ENCODE measurements around the gene GATAD2A. TPM values are rescaled to one million over a fixed set of nuclear protein-coding genes. Genes with fewer than 3 reads are reported as not detected.
A peak's percentile ranks its signal among the peaks of the same experiment; 100 is the strongest.

The GATAD2A gene
- total RNA-seq, 2 donors from 2014 or later: 100 to 126 TPM

DNA sequence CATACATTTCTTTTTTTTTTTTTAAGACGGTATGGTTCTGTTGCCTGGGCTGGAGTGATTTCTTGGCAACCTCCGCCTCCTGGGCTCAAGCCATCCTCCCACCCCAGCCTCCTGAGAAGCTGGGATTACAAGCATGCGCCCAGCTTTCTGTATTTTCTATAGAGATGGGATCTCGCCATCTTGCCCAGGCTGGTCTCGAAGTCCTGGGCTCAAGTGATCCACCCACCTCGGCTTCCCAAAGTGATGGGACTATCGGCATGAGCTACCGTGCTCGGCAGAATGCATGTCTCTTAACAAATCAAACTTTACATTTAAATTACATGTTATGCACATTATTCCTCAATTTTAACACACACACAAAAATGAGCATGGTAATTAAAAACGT, 111.8 kb downstream of the GATAD2A start:
- H3K27ac Mint-ChIP-seq: peak overlapping the region; percentile 65
- peak overlapping the region; percentile 93 to 96 for H3K4me3 Mint-ChIP-seq
- peaks cover 8 to 21% of the 10 kb centered on the region in 2 donors for H3K36me3 Mint-ChIP-seq (ENCODE audit: insufficient read depth in 2 of 2)
- H3K9me3 Mint-ChIP-seq: no peaks in the 10 kb centered on the region
- DNase-seq (no peak), ATAC-seq (replicated peaks in 1 of 2) (no peak)
- no peaks in the 10 kb centered on the region for H3K27me3 Mint-ChIP-seq (ENCODE audit: low read depth)
- peaks cover 45% of the 10 kb centered on the region for H3K4me1 Mint-ChIP-seq (ENCODE audit: low read depth)

DNA sequence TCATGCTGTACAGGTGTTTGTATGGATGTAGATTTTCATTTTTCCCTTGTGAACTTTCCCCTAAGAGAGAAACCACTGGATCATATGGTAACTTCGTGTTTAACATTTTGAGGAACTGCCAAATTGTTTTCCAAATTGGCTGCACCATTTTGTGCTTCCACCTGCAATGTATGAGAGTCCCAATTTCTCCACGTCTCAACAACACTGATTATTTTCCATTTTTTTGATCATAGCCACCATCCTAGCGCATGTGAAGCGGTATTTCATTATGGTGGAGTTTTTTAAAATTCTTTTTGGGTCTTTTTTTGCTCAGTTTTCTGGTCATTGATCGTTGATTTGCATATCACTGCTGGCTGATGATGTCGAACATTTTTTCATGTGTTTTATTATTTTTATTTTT, 115.5 kb downstream of the GATAD2A start:
- H3K27me3 Mint-ChIP-seq (ENCODE audit: low read depth): no peaks in the 10 kb centered on the region
- ATAC-seq (replicated peaks in 1 of 2): no peak
- H3K9me3 Mint-ChIP-seq: no peaks in the 10 kb centered on the region
- no peak overlapping the region for H3K4me3 Mint-ChIP-seq
- peak overlapping the region; percentile 27 for H3K27ac Mint-ChIP-seq
- no peak for DNase-seq
- peaks cover 54% of the 10 kb centered on the region for H3K4me1 Mint-ChIP-seq (ENCODE audit: low read depth)
- H3K36me3 Mint-ChIP-seq (ENCODE audit: insufficient read depth in 2 of 2): peaks cover 8 to 21% of the 10 kb centered on the region in 2 donors

DNA sequence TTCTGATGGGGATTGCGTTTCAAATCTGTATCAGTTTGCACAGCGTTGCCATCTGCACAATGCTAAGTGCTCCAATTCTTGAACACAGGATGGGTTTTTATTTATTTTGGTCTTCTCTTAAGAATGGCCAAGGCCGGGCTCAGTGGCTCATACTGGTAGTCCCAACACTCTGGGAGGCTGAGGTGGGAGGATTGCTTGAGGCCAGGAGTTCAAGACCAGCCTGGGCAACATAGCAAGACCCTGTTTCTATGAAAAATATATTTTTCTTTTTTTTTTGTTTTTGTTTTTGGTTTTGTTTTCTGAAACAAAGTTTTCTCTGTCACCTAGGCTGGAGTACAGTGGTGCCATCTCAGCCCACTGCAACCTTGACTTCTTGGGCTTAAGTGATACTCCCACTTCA, 117.7 kb downstream of the GATAD2A start:
- H3K27ac Mint-ChIP-seq: no peak overlapping the region
- no peaks in the 10 kb centered on the region for H3K9me3 Mint-ChIP-seq

DNA sequence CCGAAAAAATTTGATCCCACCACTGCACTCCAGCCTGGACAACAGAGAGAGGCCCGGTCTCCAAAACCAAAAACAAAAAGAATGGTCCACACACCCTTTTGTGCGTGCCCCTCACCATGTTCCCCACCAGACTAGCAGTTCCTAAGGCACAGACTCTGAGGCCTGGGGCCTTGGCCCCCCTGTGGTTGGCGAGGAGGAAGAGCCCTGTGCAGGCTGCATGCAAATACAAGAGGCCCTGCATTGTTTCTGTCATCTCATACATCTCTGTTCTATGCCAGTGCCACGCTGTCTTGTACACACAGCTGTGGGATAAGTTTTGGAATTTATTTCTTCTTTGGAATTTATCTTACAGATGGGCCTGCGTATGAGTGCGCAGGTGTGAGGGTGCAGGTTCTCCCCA, 118.6 kb downstream of the GATAD2A start:
- no peak for ATAC-seq (replicated peaks in 1 of 2)

More for the DNA sequence above, 117.7 kb downstream of the GATAD2A start:
- H3K36me3 Mint-ChIP-seq (ENCODE audit: insufficient read depth in 2 of 2): peaks cover 8 to 21% of the 10 kb centered on the region in 2 donors
- H3K27me3 Mint-ChIP-seq (ENCODE audit: low read depth): no peaks in the 10 kb centered on the region
- ATAC-seq (replicated peaks in 1 of 2) (no peak), DNase-seq (no peak)
- H3K4me1 Mint-ChIP-seq (ENCODE audit: low read depth): peaks cover 43% of the 10 kb centered on the region
- H3K4me3 Mint-ChIP-seq: no peak overlapping the region

DNA sequence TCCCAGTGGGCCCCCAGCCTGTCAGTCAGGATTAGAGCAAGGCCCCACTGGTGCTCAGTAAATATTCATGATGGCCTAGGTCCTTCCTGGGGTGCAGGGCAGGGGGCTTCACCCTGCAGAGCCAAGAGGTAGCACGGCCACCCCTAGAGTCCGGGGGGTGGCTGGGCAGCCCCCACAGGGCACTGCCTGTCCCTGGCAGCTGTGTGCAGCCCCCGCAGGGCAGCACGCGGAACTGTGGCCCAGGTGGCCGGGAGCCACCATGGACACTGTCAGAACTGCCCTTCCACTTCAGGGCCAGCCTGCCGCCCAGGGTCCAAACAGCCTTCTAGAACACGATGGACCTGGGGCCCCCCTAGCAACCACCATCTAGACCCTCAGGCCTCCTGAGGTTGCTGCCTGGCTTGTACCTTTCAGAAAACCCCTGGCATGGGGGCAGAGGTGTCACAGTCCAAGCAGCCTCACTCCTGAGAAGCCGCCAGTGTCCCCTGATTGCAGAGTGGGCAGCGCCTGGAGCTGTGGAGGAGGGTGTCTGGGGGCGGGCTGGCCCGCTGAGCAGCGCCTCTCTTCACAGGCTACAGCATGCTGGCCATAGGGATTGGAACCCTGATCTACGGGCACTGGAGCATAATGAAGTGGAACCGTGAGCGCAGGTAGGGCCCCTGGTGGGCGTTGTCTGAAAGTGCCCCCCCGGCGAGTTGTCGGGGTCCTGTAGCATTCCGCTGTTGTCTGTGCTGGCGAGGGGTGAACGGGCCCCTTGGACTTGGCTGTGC, 120.3 kb downstream of the GATAD2A start:
- Mint-ChIP-seq H3K4me1 (ENCODE audit: low read depth) (peaks cover 26% of the 10 kb centered on the region), H3K4me3 (no peak overlapping the region), H3K9me3 (no peaks in the 10 kb centered on the region), H3K36me3 (ENCODE audit: insufficient read depth in 2 of 2) (peaks cover 2 to 5% of the 10 kb centered on the region in 2 donors), H3K27ac (no peak overlapping the region), H3K27me3 (ENCODE audit: low read depth) (no peaks in the 10 kb centered on the region)
- DNase-seq: no peak
- peak in 1 of 2 donors; percentile 7 for ATAC-seq (replicated peaks in 1 of 2)

More for the DNA sequence above, 118.6 kb downstream of the GATAD2A start:
- Mint-ChIP-seq H3K4me1 (ENCODE audit: low read depth) (peaks cover 41% of the 10 kb centered on the region), H3K4me3 (no peak overlapping the region), H3K9me3 (no peaks in the 10 kb centered on the region), H3K27ac (no peak overlapping the region), H3K27me3 (ENCODE audit: low read depth) (no peaks in the 10 kb centered on the region), H3K36me3 (ENCODE audit: insufficient read depth in 2 of 2) (peaks cover 8 to 20% of the 10 kb centered on the region in 2 donors)
- no peak for DNase-seq

DNA sequence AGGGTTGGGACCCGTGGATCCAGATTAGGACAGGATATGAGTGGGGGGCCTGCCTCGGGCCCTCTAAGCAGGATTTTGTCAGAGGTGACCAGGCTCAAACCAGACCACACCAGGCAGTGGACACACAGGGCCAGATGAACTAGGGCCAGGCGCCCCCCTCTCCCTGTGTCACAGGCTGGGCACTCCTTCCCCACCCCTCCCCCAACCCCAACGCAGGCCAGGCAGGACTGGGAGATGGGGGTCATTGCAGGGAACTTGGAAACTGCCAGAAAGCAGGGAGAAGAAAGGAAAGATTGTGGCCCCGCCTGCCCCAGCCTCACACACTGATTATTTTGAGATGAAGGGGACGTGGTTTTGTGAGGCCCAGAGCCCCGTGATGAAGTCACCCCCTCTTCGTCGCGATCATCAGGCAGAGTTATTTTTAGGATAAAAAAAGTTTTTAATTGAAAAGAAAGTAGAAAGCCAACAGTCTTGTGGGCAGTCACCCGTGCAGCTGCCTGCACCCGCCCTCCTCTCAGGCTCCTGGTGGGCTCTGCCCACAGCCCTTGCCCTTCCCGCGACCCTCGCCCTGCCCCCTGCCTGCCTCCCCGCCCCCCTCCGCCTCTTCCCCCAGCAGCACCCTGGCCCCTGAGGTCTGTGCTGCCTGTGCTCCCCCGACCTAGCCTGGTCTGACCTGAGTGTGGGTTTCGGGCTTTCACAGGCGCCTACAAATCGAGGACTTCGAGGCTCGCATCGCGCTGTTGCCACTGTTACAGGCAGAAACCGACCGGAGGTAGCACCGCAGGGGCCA, 121.3 kb downstream of the GATAD2A start:
- peak overlapping the region; percentile 46 for H3K27ac Mint-ChIP-seq
- no peak overlapping the region for H3K4me3 Mint-ChIP-seq
- no peaks in the 10 kb centered on the region for H3K9me3 Mint-ChIP-seq
- DNase-seq (no peak), ATAC-seq (replicated peaks in 1 of 2) (no peak)
- no peaks in the 10 kb centered on the region for H3K27me3 Mint-ChIP-seq (ENCODE audit: low read depth)
- peaks cover 18% of the 10 kb centered on the region for H3K4me1 Mint-ChIP-seq (ENCODE audit: low read depth)
- H3K36me3 Mint-ChIP-seq (ENCODE audit: insufficient read depth in 2 of 2): peaks cover 0 to 2% of the 10 kb centered on the region in 2 donors

DNA sequence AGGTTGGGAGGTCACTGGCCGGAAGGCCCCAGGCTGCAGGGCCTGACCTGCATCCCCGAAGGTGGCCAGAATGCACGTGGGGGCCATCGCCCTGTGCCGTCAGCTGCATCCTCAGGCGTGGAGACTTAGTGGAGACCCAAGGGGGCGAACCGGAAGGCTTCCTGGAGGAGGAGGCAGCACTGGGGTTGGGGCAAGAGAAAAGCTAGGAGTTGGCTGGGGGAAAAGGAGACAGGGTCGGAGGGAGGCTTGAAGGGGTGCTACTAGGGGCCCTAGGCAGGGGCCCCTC, 121.8 kb downstream of the GATAD2A start:
- no peak overlapping the region for H3K4me3 Mint-ChIP-seq
- no peak overlapping the region for H3K27ac Mint-ChIP-seq
- H3K27me3 Mint-ChIP-seq (ENCODE audit: low read depth): no peaks in the 10 kb centered on the region
- DNase-seq: no peak
- no peaks in the 10 kb centered on the region for H3K9me3 Mint-ChIP-seq
- peaks cover 18% of the 10 kb centered on the region for H3K4me1 Mint-ChIP-seq (ENCODE audit: low read depth)
- no peak for ATAC-seq (replicated peaks in 1 of 2)
- peaks cover 0 to 6% of the 10 kb centered on the region in 2 donors for H3K36me3 Mint-ChIP-seq (ENCODE audit: insufficient read depth in 2 of 2)

DNA sequence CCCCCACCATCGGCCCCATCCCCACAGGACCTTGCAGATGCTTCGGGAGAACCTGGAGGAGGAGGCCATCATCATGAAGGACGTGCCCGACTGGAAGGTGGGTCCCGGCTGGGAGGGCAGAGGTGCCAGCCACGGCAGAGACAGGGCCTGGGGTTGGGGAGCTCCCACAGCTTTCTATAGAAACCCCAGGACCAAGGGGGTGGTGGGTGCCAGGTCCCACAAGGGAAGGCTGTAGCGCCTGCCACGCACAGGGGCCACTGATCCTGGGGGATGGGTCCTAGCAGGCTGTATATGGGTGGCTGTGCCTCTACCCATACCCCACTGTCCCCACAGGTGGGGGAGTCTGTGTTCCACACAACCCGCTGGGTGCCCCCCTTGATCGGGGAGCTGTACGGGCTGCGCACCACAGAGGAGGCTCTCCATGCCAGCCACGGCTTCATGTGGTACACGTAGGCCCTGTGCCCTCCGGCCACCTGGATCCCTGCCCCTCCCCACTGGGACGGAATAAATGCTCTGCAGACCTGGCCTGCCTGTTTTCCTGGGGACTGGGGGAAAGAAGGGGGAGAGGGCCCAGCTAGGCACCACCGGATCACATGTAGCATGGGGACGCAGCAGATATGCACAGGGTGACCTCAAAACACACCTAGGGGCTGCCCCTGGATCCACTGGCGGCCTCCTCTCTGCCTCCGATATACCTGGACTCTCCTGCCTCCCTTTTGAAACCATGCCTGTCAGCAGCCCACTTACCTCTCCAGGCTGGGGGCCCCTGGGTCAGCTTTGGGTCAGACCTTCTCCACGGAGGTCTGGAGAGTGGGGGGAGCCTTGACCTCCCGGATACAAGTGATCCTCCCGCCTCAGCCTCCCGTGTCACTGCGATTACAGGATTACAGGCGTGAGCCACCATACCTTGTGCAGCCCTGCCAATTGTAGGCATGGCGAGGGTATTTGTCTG, 122.5 kb downstream of the GATAD2A start:
- H3K9me3 Mint-ChIP-seq: no peaks in the 10 kb centered on the region
- no peak for ATAC-seq (replicated peaks in 1 of 2)
- peaks cover 0 to 6% of the 10 kb centered on the region in 2 donors for H3K36me3 Mint-ChIP-seq (ENCODE audit: insufficient read depth in 2 of 2)
- H3K4me1 Mint-ChIP-seq (ENCODE audit: low read depth): peaks cover 14% of the 10 kb centered on the region
- no peaks in the 10 kb centered on the region for H3K27me3 Mint-ChIP-seq (ENCODE audit: low read depth)
- H3K27ac Mint-ChIP-seq: no peak overlapping the region
- no peak for DNase-seq
- H3K4me3 Mint-ChIP-seq: no peak overlapping the region

DNA sequence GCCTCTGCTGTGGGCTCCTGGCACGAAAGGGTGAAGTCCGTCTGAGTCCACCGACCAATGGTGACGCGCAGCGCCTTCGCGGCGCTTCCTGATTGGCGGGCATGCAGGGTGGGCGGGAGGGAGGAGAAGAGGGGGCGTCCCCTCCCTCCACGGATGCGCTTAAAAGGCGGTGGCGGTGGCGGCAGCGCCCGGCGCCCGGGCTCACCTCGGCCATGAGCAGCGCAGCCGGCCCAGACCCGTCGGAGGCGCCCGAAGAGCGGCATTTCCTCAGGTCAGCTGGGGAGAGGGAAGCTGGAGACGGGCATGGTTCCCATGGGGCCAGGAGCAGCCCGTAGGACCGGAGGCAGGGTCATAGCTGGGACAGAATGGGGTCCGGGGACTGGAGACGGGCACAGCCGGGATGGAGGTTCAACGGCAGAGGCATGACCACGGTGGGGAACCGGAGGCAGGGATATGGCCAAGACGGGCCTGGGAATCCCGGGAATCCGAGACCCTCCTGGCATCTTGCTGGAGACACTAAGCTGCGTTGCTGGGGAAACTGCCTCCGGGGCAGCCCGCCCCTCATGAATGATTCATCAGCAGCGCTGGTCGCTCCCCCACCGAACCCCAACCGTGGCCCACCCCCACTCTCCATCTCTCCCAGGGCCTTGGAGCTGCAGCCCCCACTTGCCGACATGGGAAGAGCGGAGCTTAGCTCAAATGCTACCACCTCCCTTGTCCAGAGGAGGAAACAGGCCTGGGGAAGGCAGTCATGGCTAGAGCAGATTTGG, 123.4 kb downstream of the GATAD2A start, which contains the start of gene YJEFN3:
TSS of gene YJEFN3 (plus strand) at position 191 of the 770 bp plus-strand sequence. CDS start at position 213, 22 bp downstream.
- Mint-ChIP-seq H3K4me1 (ENCODE audit: low read depth) (peaks cover 12% of the 10 kb centered on the region), H3K27me3 (ENCODE audit: low read depth) (no peaks in the 10 kb centered on the region), H3K9me3 (no peaks in the 10 kb centered on the region), H3K36me3 (ENCODE audit: insufficient read depth in 2 of 2) (peaks cover 0 to 6% of the 10 kb centered on the region in 2 donors), H3K4me3 (no peak within 1 kb of the TSS), H3K27ac (no peak within 1 kb of the TSS)
- DNase-seq (no peak), ATAC-seq (replicated peaks in 1 of 2) (no peak)

DNA sequence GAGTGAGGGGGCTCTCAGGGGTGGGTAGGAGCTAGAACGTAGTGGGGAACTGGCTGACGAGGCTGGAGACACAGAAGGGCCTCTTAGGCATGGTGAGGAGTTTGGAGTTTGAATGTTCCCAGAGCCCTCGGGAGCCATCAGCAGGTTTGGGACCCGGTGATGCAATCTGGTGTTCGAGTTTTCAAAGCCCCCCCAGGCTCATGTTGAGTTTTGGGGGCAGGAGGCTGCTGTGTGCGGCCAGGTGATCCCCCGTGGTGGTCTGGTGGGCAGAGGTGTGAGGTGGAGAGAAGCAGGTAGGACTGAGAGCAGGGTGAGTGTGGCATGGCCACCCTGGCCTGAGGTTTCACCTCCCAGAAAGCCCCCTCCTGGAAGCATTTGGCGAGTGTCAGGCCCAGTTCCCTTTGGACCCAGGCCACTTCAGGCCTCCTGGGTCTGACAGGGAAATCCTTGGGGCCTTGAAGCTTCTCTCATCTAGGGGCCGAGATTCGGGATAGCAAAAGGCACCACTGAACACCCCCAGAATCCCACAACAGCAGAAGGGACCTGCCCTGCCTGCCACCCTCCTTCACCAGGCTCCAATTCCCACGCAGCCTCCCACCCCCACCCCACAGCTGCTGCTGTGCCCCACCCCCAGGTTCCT, 124.4 kb downstream of the GATAD2A start:
- H3K36me3 Mint-ChIP-seq (ENCODE audit: insufficient read depth in 2 of 2): peaks cover 0 to 6% of the 10 kb centered on the region in 2 donors
- peaks cover 12% of the 10 kb centered on the region for H3K4me1 Mint-ChIP-seq (ENCODE audit: low read depth)
- H3K9me3 Mint-ChIP-seq: no peaks in the 10 kb centered on the region
- no peaks in the 10 kb centered on the region for H3K27me3 Mint-ChIP-seq (ENCODE audit: low read depth)
- no peak overlapping the region for H3K27ac Mint-ChIP-seq
- no peak for ATAC-seq (replicated peaks in 1 of 2)
- H3K4me3 Mint-ChIP-seq: no peak overlapping the region
- no peak for DNase-seq

DNA sequence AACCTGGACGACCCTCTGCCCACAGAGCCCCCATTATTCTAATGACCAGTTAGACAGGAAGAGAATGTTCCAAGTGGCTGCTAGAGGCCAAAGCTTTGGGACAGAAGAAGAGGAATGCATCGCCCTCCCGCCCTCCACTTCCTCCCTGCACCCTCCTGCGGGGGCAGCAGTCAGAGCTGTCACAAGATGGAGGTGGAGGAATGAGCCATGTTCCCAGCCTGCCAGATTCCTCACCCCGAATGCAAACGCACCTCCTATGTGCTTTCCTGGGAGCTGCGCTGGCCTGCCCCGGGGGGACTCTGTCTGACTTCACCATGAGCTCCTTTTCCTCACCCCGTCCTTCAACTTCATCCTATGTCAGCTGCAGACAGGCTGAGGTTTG, 124.9 kb downstream of the GATAD2A start:
- no peak for DNase-seq

DNA sequence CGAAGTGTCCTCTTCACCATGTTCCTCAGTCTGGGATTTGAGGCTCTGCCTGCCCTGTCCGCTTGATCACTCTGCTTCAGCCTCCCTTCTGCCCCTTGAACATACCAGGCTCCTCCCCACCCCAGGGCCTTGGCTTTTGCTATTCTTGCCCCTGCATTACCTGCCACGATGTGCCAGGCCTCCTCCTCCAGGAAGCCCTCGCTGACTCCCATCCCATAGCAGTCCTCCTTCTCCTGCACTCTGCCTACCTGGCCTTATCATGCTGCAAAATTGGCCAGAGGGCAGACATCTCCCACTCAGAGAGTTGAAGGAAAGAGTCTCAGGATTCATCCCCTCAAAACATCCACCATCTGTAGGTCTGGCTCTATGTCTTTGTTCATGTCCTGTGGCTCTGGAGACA, 125.4 kb downstream of the GATAD2A start:
- no peaks in the 10 kb centered on the region for H3K27me3 Mint-ChIP-seq (ENCODE audit: low read depth)
- no peak for DNase-seq
- peaks cover 0 to 6% of the 10 kb centered on the region in 2 donors for H3K36me3 Mint-ChIP-seq (ENCODE audit: insufficient read depth in 2 of 2)
- H3K4me3 Mint-ChIP-seq: no peak overlapping the region
- no peaks in the 10 kb centered on the region for H3K9me3 Mint-ChIP-seq
- no peak for ATAC-seq (replicated peaks in 1 of 2)
- peaks cover 12% of the 10 kb centered on the region for H3K4me1 Mint-ChIP-seq (ENCODE audit: low read depth)
- no peak overlapping the region for H3K27ac Mint-ChIP-seq

More for the DNA sequence above, 124.9 kb downstream of the GATAD2A start:
- H3K9me3 Mint-ChIP-seq: no peaks in the 10 kb centered on the region
- no peak overlapping the region for H3K4me3 Mint-ChIP-seq
- no peak overlapping the region for H3K27ac Mint-ChIP-seq
- H3K36me3 Mint-ChIP-seq (ENCODE audit: insufficient read depth in 2 of 2): peaks cover 0 to 6% of the 10 kb centered on the region in 2 donors
- no peaks in the 10 kb centered on the region for H3K27me3 Mint-ChIP-seq (ENCODE audit: low read depth)
- no peak for ATAC-seq (replicated peaks in 1 of 2)
- H3K4me1 Mint-ChIP-seq (ENCODE audit: low read depth): peaks cover 12% of the 10 kb centered on the region
